ENCODE results near the gene SLC9A8. TPM values are rescaled to one million over a fixed set of nuclear protein-coding genes. Genes with fewer than 3 reads are reported as not detected.
A peak's percentile ranks its signal among the peaks of the same experiment; 100 is the strongest.

Gene SLC9A8
- total and polyA plus RNA-seq, 9 of the 15 experiments (the other 6 are each of a cell fraction or from before 2014, with no cell fraction given) = 0.56 to 9.7 (median 5.0) TPM

GRCh38 chr20:49890471-49891361 lies 78.1 kb downstream of the SLC9A8 start:
- POLR2A ChIA-PET = interaction anchor here (0.6 to 3.2 kb wide), 3 partner anchors 12 to 707 kb away, joined by 3 to 16 read pairs (median 3); no protein-coding TSS in a partner anchor
- H3K27me3 ChIP-seq (ENCODE audit: control insufficient read depth in 2 of 2, insufficient read depth in 2 of 2, low read length in 2 of 2) = no peaks in the 10 kb centered on the region
- 0 out of 4 replicates have a peak overlapping the region, but pooled peaks of 1 of the 2 experiments have one; percentile 43 for H3K9ac ChIP-seq (ENCODE audit: insufficient read depth in 1 of 2, low read depth in 2 of 2, low read length in 2 of 2)
- H3K4me3 ChIP-seq = no peak overlapping the region
- no peaks in the 10 kb centered on the region for H3K9me3 ChIP-seq (replicated peaks; ENCODE audit: control insufficient read depth, insufficient read depth, low read depth, low read length)
- peaks cover 8 to 47% of the 10 kb centered on the region in 2 experiments for H3K4me1 ChIP-seq (replicated peaks in 1 of 2; ENCODE audit: control insufficient read depth in 2 of 2, insufficient read depth in 2 of 2, low read length in 2 of 2)
- WGBS (ENCODE audit: insufficient coverage, low coverage, missing lambda C conversion rate) = 73% methylated on average over 21 of the region's 21 CpGs
- peaks cover 27% of the 10 kb centered on the region; the same call in 1 of the 3 replicates for H3K36me3 ChIP-seq (ENCODE audit: control insufficient read depth, insufficient read depth, low read length)
- DNase-seq (ENCODE audit: extremely low read depth in 1 of 4, low spot score in 3 of 4) (peak in 1 of 4 experiments; percentile 41), FAIRE-seq (no peak), ATAC-seq (peak; percentile 31)
- H3K27ac ChIP-seq (ENCODE audit: extremely low read depth, low read depth, low read length) = no peak overlapping the region
- BruUV-seq (replicated peaks) = TSS peak; percentile 27
- H4K20me1 ChIP-seq (replicated peaks; ENCODE audit: control insufficient read depth, insufficient read depth, low read length) = peaks cover 12% of the 10 kb centered on the region; the same call in 1 of the 2 replicates
- no peak overlapping the region for H2AFZ ChIP-seq (ENCODE audit: low read depth, low read length)
- intact Hi-C loops (cut with micrococcal nuclease) (loop anchor here (5.0 kb wide), 1 partner anchor 348 kb away; no protein-coding TSS in a partner anchor), in situ Hi-C loops (cut with MboI) (loop anchor here (25.0 kb wide), 1 partner anchor 553 kb away; no protein-coding TSS in a partner anchor)
- H3K9me1 ChIP-seq (ENCODE audit: control insufficient read depth, insufficient read depth, low read length) = peaks cover 4% of the 10 kb centered on the region
- CTCF ChIA-PET (ENCODE audit: low intra/inter-chr PET ratio) = interaction anchor here (0.6 to 1.2 kb wide), 5 partner anchors 37 to 767 kb away, joined by 3 to 6 read pairs (median 3); no protein-coding TSS in a partner anchor
- H3K79me2 ChIP-seq (ENCODE audit: control insufficient read depth, insufficient read depth, low read length) = no peaks in the 10 kb centered on the region
- no peak overlapping the region for H3K4me2 ChIP-seq (ENCODE audit: insufficient read depth, low read length)
- no peak for TF ChIP-seq SETDB1 (IDR thresholded peaks at IDR 0.05; ENCODE audit: low read length)
- no peak for TF ChIP-seq NR2F6 (CRISPR knock-in tag; IDR thresholded peaks at IDR 0.05)
- no peak for TF ChIP-seq SMARCA5 (IDR thresholded peaks at IDR 0.05)
- TF ChIP-seq ATF3 (IDR thresholded peaks at IDR 0.05) = no peak
- no peak for TF ChIP-seq ATF3 (CRISPR knock-in tag; conservative IDR thresholded peaks at IDR 0.05)
- no peak for TF ChIP-seq FUS (optimal IDR thresholded peaks at IDR 0.05; ENCODE audit: low read depth, low read length)
- TF ChIP-seq, protein P1, sequence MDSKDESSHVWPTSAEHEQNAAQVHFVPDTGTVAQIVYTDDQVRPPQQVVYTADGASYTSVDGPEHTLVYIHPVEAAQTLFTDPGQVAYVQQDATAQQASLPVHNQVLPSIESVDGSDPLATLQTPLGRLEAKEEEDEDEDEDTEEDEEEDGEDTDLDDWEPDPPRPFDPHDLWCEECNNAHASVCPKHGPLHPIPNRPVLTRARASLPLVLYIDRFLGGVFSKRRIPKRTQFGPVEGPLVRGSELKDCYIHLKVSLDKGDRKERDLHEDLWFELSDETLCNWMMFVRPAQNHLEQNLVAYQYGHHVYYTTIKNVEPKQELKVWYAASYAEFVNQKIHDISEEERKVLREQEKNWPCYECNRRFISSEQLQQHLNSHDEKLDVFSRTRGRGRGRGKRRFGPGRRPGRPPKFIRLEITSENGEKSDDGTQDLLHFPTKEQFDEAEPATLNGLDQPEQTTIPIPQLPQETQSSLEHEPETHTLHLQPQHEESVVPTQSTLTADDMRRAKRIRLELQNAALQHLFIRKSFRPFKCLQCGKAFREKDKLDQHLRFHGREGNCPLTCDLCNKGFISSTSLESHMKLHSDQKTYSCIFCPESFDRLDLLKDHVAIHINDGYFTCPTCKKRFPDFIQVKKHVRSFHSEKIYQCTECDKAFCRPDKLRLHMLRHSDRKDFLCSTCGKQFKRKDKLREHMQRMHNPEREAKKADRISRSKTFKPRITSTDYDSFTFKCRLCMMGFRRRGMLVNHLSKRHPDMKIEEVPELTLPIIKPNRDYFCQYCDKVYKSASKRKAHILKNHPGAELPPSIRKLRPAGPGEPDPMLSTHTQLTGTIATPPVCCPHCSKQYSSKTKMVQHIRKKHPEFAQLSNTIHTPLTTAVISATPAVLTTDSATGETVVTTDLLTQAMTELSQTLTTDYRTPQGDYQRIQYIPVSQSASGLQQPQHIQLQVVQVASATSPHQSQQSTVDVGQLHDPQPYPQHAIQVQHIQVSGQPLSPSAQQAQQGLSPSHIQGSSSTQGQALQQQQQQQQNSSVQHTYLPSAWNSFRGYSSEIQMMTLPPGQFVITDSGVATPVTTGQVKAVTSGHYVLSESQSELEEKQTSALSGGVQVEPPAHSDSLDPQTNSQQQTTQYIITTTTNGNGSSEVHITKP (IDR thresholded peaks at IDR 0.05; ENCODE audit: partially characterized antibody) = peak; percentile 82
- TF ChIP-seq KLF16 (IDR thresholded peaks at IDR 0.05) = no peak
- TF ChIP-seq, protein P2, sequence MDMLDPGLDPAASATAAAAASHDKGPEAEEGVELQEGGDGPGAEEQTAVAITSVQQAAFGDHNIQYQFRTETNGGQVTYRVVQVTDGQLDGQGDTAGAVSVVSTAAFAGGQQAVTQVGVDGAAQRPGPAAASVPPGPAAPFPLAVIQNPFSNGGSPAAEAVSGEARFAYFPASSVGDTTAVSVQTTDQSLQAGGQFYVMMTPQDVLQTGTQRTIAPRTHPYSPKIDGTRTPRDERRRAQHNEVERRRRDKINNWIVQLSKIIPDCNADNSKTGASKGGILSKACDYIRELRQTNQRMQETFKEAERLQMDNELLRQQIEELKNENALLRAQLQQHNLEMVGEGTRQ (CRISPR knock-in tag; IDR thresholded peaks at IDR 0.05) = no peak
- TF ChIP-seq ZNF384 (IDR thresholded peaks at IDR 0.05; ENCODE audit: low read depth, low read length) = no peak
- no peak for TF ChIP-seq ZNF717 (CRISPR knock-in tag; IDR thresholded peaks at IDR 0.05)
- TF ChIP-seq MBD1 (CRISPR knock-in tag; IDR thresholded peaks at IDR 0.05) = no peak
- TF ChIP-seq NCOA4 (IDR thresholded peaks at IDR 0.05; ENCODE audit: partially characterized antibody) = no peak
- TF ChIP-seq E2F3 (CRISPR knock-in tag; IDR thresholded peaks at IDR 0.05) = no peak
- peak; percentile 50 for TF ChIP-seq POLR2G (IDR thresholded peaks at IDR 0.05; ENCODE audit: low read depth, low read length)

Data from K562 (cell line).